ENCODE measurements around the gene TOP3A. TPM values are rescaled to one million over a fixed set of nuclear protein-coding genes. Genes with fewer than 3 reads are reported as not detected.

The TOP3A gene
- total RNA-seq, 1 experiment from 2014 or later, result 68.7 TPM

DNA sequence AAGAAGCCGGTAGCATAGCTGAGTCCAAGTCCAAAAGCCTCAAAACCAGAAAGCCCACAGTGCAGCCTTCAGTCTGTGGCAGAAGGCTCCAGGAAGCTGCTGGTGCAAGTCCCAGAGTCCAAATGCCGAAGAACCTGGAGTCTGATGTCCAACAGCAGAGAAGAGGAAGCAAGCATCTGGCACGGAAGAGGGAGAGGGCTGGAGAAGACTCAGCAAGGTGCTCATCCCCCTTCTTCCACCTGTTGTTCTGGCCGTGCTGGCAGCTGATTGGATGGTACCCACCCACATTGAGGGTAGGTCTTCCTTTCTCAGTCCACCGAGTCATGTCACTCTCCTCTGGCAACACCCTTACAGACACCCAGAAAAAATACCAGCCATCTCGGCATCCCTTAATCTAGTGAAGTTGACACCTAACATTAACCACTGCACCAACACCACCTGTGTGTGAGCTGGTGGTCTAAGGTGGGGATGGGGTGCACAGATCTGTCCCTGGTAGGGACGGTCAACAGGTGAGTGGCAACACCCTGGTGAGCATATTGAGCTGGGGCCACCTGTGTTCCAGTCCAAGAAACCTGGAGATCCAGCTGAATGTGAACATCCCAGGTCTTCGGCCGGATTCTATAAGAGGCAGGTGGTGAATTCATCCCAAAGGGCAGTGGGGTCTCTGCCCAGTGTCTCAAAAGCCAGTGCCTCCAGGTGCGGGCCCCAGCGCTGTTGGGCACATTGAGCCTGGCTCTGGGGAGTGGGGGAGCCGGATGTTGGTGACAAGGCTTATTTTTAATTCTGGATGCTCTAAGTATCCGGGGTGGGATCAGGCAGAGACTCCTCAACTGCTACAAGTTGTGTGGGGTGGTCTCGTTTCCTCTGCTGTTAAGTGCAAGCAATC is 44.5 kb downstream of the TOP3A start:
- Histone ChIP-seq H3K9me3 (ENCODE audit: control insufficient read depth, low read depth, low read length) (no peaks in the 10 kb centered on the region), H3K79me1 (ENCODE audit: insufficient read depth, low read depth, low read length, poor library complexity, severe bottlenecking) (no peaks in the 10 kb centered on the region), H2BK20ac (ENCODE audit: low read depth, low read length, poor library complexity, severe bottlenecking) (no peak overlapping the region), H3K4me2 (ENCODE audit: insufficient read depth, insufficient read length, low read length) (no peak overlapping the region), H3K4me1 (ENCODE audit: insufficient read depth, low read length) (no peaks in the 10 kb centered on the region), H3T11ph (ENCODE audit: low read length) (no peak overlapping the region), H4K5ac (ENCODE audit: insufficient read length, low read depth, low read length) (no peak overlapping the region), H4K20me1 (ENCODE audit: control insufficient read depth, insufficient read depth, insufficient read length) (no peaks in the 10 kb centered on the region), H3K23me2 (ENCODE audit: insufficient read length, low read depth, low read length, poor library complexity, severe bottlenecking) (no peaks in the 10 kb centered on the region), H3K56ac (ENCODE audit: insufficient read length, low read depth, low read length) (no peak overlapping the region), H2BK120ac (ENCODE audit: low read depth, low read length, poor library complexity, severe bottlenecking) (no peak overlapping the region), H3K14ac (ENCODE audit: insufficient read depth, low read length) (no peak overlapping the region), H3K79me2 (ENCODE audit: insufficient read depth, low read length) (no peaks in the 10 kb centered on the region), H3K9ac (ENCODE audit: extremely low read depth, insufficient read length, low read length) (no peak overlapping the region), H2AFZ (ENCODE audit: low read length) (no peak overlapping the region), H3K27me3 (ENCODE audit: insufficient read depth, low read length) (no peaks in the 10 kb centered on the region), H3K27ac (ENCODE audit: insufficient read length, low read depth, low read length) (no peak overlapping the region), H2BK5ac (ENCODE audit: insufficient read length, low read length) (no peak overlapping the region), H4K91ac (ENCODE audit: insufficient read length, low read depth, low read length) (no peak overlapping the region), H3K23ac (ENCODE audit: insufficient read length, low read depth, low read length) (no peak overlapping the region), H2BK15ac (ENCODE audit: low read depth, low read length) (no peak overlapping the region), H2AK5ac (ENCODE audit: insufficient read length, low read length) (no peak overlapping the region), H3K4ac (ENCODE audit: low read depth, low read length) (no peak overlapping the region), H2BK12ac (ENCODE audit: insufficient read length, low read depth, low read length) (no peak overlapping the region), H4K8ac (replicated peaks; ENCODE audit: insufficient read length, low read depth, low read length) (no peak overlapping the region), H3K18ac (ENCODE audit: insufficient read length, low read depth, low read length) (no peak overlapping the region)
- Mint-ChIP-seq H3K27ac (no peak overlapping the region; a peak in 1 of 7 replicates), H3K4me3 (no peak overlapping the region), H3K4me1 (peaks cover 10 to 13% of the 10 kb centered on the region in 2 experiments), H3K27me3 (ENCODE audit: low read depth) (no peaks in the 10 kb centered on the region; the same call in none of the 2 replicates), H3K36me3 (ENCODE audit: insufficient read depth in 1 of 3, low read depth in 3 of 3) (peaks cover 5 to 30% (median 21%) of the 10 kb centered on the region in 3 experiments; a peak in 5 of 7 replicates), H3K9me3 (no peaks in the 10 kb centered on the region)
- TF ChIP-seq, protein P1, sequence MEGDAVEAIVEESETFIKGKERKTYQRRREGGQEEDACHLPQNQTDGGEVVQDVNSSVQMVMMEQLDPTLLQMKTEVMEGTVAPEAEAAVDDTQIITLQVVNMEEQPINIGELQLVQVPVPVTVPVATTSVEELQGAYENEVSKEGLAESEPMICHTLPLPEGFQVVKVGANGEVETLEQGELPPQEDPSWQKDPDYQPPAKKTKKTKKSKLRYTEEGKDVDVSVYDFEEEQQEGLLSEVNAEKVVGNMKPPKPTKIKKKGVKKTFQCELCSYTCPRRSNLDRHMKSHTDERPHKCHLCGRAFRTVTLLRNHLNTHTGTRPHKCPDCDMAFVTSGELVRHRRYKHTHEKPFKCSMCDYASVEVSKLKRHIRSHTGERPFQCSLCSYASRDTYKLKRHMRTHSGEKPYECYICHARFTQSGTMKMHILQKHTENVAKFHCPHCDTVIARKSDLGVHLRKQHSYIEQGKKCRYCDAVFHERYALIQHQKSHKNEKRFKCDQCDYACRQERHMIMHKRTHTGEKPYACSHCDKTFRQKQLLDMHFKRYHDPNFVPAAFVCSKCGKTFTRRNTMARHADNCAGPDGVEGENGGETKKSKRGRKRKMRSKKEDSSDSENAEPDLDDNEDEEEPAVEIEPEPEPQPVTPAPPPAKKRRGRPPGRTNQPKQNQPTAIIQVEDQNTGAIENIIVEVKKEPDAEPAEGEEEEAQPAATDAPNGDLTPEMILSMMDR (conservative IDR thresholded peaks at IDR 0.05), result no peak
- no CpG with 5 or more reads among the region's 14 CpGs for WGBS (ENCODE audit: extremely low coverage, insufficient read length, low lambda C conversion rate)
- DNase-seq, result no peak
